NCI-H128 (cell line): ENCODE measurements around the gene ULK4.
"Not testable (repeated sequence)": the region's sequence is repeated elsewhere in the genome, so short reads cannot be mapped to it uniquely, and the experiment has no call there.

Source experiments
- DNase-seq: peaks from one replicate; lab custom pipeline; 2025; ENCODE audit not compliant: unreplicated experiment; lab: John Stamatoyannopoulos, UW

ULK4 gene

GRCh38 chr3:41592753-41593510 lies 369.0 kb downstream of the ULK4 start:
- DNase-seq = no peak

DNA sequence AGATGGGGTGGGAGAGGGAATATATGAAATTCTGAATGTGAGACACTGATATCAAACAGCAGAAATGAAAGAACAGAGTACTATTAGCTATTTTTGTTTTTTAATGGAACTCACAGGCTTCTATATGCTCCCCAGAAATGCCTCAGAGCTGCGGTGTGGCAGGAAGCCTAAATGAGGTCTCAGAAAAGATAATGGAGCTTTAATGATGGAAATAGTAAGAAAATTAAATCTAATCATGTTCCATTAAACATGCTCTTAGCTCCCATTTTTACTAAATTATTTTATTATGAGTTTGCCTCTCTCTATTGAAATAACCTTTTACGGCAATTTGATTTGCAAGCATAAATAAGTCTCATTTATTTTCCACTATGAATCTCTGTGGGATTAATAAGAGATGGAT lies 378.9 kb downstream of the ULK4 start:
- DNase-seq = no peak

DNA sequence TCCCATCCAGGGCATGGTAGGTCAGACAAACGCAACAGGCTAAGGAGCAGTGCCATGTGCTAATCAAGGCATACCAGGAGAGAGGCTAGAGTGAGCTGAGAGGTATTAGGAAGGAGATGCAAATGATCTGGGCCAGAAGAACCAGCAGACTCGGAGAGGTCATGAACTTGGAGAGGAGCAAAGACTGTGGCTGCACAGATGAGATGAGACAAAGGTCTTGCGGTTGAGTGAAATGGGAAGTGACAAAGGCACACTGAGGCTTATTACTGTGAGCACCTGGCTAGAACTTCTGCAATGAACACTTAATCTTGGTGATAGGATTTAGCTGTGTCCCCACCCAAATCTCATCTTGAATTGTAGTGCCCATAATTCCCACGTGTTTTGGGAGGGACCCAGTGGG lies 380.2 kb downstream of the ULK4 start:
- no peak for DNase-seq

GRCh38 chr3:41580274-41580959 lies 381.5 kb downstream of the ULK4 start:
- DNase-seq = no peak

GRCh38 chr3:41579861-41580260 lies 382.0 kb downstream of the ULK4 start:
- no peak for DNase-seq

DNA sequence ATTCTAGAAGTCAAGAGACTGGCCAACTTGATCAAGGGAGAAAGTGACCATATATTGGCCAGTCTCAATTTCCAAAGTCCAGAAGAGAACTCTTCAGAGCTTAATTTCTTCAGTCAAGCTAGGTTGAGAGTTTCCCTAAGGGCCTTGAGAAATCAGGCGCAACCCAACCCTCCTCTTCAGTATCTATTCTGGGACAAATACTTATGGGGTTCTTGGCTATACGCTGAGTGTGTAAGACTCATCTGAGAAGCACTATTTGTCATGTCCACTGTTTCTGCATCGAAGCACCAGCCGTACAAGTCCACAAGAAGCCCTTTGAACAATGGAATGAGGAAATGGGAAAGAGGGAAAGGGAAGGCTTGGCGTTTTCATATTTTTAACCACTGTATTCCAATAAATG lies 383.1 kb downstream of the ULK4 start:
- DNase-seq = no peak

GRCh38 chr3:41575724-41576123 lies 386.2 kb downstream of the ULK4 start:
- no peak for DNase-seq

DNA sequence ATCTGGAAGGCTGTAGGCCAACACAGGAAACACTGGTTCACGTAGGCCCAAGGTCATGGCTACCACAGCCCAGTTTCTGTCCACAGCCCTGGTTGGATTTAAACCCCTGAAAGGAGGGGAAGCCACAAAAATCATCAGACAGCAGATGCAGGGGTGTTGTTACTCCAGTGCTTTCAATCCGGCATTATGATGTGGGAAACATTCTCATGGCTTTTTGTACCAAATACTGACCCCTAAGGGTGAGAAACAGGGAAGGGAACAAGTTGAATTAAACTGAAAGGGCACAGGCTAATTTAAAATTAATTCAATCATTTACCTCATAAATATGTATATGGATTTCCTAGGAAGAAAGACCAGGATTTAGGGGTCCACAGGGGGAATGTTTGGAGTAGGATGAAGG lies 387.0 kb downstream of the ULK4 start:
- DNase-seq = no peak

DNA sequence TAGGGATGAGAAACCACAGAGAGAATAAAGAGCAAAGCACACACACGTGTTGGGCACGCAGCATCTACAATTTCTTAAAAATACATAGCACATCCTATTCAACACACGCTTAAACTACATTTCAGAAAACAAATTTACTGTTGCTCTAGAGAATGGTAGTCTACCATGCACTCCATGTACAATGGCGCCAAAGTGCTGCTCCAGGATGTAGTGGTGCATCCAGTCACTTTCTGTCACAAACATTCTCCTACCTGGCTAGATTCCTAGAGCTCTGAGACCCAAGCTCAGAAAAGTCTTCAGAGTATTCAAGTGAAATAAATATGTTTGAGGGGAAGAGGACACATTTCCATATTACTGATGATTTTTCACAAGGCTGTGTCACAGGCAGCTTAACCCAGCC lies 388.3 kb downstream of the ULK4 start:
- DNase-seq = no peak

GRCh38 chr3:41572092-41572491 lies 389.8 kb downstream of the ULK4 start:
- no peak for DNase-seq

DNA sequence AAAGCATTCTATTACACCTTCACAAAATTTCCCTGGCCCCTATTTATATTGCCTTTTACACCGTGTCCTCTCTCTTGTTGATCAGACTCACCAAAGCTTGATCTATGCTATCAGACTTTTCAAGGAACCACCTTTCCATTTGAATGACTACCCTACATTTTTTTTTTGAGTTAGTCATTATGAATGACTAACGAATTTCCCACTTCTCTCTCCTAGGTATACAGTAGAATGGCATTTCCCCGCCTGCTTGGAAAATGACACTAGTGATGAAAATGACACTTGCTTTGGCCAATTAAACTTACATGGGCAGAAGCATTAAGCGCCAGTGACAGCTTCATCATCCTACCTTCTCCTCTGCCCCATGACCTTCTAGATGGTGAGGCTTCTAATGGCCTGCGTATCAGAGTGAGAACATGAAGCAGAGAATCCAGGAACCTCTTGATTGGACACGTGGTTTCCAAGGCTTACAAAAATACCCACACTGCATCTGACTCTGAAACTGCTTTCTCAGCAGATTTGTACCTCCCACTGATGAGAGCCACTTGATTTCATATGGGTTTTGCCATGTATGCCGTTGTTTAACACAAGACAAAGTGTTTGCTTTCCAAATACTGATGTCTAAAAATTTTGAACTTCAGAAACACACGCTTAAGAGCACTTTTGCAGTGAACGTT lies 392.1 kb downstream of the ULK4 start:
- DNase-seq = no peak

DNA sequence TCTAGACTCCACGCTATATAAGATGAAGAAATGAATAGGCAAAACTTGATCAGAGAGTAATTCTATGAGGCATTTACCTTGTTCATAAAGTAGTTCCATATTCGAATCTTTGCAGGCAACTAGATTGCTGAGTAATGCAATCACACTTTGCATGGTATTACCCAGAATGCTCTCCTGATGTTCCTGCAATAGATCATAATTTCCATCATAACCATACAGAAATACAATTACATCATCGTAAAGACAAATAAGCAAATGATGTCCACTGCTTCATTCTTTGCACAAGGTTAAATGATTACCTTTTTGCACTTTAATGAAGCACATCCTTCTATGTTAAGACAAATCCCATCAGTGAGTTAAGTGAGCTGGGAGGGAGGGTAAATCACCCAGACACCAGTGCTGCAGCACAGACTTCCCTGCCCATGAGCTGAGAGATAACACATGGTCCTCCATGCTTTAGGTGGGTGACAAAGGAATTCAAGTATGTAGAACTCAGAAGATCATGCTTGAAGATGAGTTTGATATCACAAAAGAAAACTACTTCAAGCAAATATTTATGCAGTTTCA lies 395.9 kb downstream of the ULK4 start:
- DNase-seq = no peak

GRCh38 chr3:41565003-41565402 lies 396.9 kb downstream of the ULK4 start:
- DNase-seq = no peak

GRCh38 chr3:41556245-41556644 lies 405.7 kb downstream of the ULK4 start:
- DNase-seq = not testable (repeated sequence)

DNA sequence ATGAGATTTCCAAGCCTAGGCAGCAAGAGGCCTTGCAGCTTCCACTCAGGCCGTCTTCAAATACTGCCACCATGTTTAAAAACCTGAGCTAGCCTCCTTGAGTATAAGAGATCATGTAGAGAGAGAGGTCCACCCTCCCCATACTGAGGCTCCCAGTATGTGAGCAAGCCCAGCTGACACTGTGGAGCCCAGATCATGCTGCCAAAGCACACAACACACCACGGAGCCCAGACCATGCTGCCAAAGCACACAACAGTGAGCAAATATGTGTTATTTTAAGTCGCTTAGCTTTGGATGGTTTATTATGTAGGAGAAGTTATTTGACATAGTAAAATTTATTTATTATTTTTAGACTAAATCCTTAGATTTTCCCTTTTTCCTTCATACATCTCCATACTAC lies 428.9 kb downstream of the ULK4 start:
- no peak for DNase-seq

DNA sequence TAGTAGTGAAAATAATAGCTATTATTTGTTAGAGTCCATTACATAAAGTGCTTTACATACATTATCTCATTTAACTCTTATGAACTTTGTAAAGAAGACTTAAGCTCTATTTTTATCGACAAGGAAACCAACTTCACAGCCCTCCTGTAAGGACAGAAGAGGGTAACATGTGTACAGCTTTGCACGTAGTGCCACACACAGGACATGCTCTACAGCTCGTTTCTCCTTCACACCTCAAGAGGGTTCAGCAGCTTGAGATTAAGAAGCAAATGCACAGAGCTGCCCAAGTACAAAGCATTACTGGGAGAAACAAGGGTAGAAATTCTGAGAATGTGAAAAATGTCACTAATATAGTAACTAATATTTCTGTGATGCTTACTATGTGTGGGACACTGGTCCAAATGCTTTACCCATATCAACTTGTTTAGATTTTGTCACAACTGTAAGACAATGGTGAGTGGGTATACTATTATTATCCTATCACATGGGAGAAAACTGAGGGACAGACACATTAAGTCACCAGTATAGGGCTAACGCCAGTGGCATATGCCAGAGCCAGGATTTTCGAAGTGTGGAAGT lies 434.8 kb downstream of the ULK4 start:
- no peak for DNase-seq

DNA sequence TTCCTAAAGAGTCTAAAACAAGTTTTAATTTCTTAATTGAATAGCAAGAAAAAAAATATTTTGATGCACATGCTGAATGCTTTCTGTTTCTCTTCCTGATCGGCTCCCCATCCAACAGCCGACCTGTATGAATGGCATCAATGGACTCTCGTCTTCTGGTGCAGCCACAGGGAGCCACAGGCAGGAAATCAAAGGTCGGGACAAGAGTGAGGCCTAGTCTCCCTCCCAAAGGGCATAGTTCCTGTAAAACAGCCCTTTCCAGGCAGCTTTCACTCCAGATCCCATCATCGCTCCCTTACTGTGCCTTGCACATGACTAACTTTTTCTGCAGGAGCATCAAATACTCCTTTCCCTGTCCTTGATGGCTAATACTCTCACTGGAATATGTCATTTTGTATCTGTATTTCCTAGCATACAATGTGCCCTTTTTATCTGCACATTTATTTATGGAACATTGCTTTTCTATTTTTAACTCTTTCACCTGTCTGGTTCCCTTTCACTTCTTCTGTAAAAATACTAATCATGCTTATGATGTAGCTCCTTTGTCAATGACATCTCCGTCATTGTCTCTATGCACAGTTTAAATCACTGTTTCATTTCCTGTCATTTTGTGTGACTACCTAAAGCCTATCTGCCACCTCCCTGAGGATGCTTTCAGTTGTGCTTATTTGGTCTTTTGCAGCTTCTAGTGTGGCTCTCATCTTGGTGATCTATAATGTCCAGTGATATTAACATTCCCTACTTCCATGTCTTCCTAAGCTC lies 436.4 kb downstream of the ULK4 start:
- no peak for DNase-seq

DNA sequence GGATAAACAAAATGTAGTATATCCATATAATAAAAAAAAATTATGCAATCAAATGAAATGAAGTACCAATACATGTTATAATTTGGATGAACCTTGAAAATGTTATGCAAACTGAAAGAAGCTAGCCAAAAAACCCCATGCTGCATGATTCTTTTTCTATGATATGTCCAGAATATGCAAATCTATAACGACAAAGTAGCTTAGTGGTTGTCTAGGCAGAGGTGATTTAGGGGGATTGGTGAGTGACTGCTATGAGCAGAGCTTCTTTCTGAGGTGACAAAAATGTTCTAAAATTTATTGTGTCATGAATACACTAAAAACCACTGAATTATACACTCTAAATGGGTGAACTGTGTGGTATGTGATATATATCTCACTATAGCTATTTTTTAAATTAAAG lies 438.0 kb downstream of the ULK4 start:
- DNase-seq = no peak

DNA sequence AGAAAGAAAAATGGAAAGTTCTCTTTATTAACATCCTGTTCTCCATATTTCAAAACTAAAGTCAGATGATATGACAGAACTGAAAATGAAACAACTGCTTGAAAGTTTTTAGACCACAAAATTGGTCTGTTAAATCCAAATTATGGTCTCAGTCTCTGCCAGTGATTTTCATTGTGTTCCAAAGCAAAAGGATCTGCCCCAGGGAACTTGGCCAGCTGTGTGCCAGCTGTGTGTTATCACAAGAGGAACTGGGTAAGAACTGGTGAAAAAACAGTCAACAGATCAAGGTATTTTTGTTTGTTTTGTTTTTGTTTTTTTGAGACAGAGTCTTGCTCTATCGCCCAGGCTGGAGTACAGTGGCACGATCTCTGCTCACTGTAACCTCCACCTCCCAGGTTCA lies 439.3 kb downstream of the ULK4 start:
- DNase-seq = no peak

DNA sequence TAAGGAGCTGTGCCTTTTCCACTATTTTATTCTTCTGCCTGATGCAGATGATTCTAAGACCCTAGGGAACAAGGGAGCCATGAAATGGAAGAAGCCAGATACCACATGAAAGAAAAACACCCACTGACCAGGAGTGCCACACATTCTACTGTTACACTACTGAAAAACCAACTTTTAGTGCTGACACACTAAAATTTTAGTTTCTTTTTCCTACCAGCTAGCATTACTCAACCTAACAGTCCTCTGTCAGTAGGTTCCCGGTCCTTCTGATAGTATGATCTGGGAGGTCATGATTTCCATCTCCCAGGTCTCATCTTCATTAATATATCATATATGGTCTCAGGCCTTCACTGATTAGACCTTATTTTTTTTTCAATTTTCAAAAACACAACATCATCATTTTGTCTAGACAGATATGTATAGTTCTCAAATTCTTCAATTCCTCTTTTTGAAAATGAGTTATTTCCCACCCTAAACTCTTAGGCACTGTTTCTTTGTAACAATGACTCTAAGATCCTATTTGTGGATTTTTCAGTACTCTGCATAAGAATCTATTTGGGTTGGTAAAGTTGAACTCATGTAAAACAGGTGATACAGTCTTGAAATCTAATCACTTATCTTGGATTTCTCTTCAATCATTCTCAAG lies 440.8 kb downstream of the ULK4 start:
- no peak for DNase-seq
